WI38 (cell line): Measurements from ENCODE around the gene PRR14.

Source experiments
- H3K4me3 ChIP-seq: 2 replicates; pipeline ENCODE4 v1.5.1; 2011; ENCODE audit warnings: low read depth, mild to moderate bottlenecking, control low read depth, low read length
- TF ChIP-seq, protein P1 (sequence below): IDR thresholded peaks from 2 replicates; pipeline ENCODE4 v1.5.1; 2012; ENCODE audit warnings: low read depth, mild to moderate bottlenecking, control low read depth, low read length

PRR14 gene

DNA sequence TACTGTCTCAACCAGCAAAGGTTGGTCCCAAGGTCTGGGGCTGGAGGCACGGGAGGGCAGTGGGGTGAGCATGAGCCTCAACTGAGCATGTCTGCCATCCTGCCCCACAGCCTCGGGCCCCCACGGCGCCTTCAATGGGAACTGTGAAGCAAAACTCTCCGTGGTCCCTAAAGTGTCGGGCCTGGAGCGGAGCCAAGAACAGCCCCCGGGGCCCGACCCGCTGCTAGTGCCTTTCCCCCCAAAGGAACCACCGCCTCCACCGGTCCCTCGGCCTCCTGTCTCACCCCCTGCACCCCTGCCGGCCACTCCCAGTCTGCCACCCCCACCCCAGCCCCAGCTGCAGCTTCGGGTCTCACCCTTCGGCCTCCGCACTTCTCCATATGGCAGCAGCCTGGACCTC is 11.7 kb downstream of the PRR14 start:
- TF ChIP-seq, protein P1, sequence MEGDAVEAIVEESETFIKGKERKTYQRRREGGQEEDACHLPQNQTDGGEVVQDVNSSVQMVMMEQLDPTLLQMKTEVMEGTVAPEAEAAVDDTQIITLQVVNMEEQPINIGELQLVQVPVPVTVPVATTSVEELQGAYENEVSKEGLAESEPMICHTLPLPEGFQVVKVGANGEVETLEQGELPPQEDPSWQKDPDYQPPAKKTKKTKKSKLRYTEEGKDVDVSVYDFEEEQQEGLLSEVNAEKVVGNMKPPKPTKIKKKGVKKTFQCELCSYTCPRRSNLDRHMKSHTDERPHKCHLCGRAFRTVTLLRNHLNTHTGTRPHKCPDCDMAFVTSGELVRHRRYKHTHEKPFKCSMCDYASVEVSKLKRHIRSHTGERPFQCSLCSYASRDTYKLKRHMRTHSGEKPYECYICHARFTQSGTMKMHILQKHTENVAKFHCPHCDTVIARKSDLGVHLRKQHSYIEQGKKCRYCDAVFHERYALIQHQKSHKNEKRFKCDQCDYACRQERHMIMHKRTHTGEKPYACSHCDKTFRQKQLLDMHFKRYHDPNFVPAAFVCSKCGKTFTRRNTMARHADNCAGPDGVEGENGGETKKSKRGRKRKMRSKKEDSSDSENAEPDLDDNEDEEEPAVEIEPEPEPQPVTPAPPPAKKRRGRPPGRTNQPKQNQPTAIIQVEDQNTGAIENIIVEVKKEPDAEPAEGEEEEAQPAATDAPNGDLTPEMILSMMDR = no peak
- H3K4me3 ChIP-seq = no peak overlapping the region

DNA sequence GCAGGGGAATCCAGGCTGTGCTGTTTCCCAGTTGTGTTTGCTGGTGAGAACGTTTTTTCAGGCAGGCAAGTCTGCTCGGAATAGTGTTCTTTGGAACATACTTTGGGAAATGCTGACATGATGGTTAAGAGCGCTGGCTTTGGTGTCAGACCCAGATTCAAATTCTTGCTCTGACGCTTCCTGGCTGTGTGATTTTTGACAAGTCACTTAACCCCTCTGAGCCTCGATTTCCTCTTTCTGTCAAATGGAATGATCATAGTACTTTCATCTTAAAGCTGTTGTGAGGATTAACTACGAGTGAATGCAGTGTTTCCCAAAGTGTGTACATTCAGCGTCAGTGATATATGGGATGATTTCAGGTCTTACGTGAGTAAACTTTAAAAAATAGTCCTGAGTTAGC is 12.3 kb downstream of the PRR14 start:
- TF ChIP-seq, protein P1 = no peak
- no peak overlapping the region for H3K4me3 ChIP-seq

DNA sequence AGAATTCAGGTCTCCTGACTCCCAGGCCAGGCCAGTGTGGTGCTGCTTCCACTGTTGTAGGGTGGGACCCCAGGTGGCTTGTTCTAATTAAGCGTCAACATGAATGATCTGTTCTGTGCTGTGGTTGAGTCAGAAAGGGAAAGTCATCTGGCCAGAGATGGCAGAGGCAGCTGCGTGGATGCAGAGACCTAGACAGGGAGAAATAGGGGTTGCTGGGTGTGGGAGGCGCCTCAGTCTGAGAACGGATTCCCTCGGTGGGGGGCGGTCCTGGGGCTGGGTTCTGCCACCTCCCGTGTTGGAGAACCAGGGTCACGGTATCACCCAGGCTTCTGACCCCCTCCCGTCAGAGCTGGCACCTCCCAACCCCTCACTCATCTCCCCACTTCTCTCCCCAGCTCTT is 13.1 kb downstream of the PRR14 start:
- TF ChIP-seq, protein P1 = no peak
- H3K4me3 ChIP-seq = no peak overlapping the region

DNA sequence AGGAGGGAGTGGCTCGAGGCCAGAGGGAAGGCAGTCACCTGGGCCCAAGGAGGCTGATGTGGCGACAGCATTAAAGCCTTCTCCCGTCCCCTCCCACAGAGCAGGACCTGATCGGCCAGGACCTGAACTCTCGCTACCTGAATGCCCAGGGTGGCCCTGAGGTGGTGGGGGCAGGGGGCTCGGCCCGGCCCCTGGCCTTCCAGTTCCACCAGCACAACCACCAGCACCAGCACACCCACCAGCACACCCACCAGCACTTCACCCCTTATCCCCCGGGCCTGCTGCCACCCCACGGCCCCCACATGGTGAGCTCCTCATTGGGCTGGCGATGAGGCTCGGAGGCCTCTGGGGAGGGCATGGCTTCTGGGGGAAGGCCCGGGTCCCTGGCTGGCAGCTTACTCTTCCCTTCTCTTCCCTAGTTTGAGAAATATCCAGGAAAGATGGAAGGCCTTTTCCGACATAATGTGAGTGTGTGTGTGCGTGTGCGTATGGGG is 13.9 kb downstream of the PRR14 start:
- TF ChIP-seq, protein P1 = no peak
- no peak overlapping the region for H3K4me3 ChIP-seq

DNA sequence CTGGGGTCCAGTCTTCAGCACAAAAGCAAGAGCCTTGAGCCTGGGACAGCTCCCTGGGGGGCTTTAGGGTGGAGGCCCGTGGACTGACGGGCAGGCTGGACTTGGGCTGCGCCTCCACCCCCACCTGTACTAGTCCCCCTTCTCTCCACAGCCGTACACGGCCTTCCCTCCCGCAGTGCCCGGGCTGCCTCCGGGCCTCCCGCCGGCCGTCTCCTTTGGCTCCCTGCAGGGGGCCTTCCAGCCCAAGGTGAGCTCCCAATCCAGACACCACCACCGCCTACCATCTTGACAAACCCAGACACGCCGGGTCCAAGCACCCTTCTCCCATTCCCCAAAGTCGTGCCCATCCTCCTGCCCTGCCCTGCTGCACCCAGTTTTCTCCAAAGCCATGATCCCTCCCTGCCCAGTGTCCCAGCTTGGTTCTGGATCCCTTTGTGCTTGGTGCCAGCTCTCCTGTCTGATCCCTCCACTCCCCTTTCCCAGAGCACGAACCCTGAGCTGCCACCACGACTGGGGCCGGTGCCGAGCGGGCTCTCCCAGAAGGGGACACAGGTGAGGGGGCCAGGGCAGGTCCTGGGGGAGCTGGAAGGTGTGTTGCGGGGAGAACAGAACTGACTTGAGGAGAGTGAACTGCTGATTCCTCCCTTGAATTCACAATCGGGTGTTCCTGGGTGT is 14.5 kb downstream of the PRR14 start:
- TF ChIP-seq, protein P1 = no peak

DNA sequence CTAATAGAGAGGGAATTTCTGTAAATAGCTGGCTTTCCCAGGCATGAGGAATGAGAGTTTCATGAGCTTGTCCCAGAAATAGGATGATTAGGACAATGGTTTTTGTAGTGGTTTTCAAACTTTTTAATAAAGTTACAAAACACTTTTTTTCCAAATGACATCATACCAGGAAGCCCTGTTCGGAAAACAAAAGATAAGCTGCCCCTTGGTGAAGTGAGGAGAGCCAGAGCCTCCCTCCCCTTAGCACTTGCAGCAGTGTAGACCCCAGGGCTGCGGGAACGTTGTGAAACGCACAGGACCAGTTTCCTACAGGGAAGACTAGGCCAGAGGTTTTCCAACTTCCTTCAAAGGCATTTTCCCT is 15.1 kb downstream of the PRR14 start:
- no peak overlapping the region for H3K4me3 ChIP-seq
- TF ChIP-seq, protein P1 = no peak

More for the DNA sequence above, 14.5 kb downstream of the PRR14 start:
- H3K4me3 ChIP-seq = no peak overlapping the region

DNA sequence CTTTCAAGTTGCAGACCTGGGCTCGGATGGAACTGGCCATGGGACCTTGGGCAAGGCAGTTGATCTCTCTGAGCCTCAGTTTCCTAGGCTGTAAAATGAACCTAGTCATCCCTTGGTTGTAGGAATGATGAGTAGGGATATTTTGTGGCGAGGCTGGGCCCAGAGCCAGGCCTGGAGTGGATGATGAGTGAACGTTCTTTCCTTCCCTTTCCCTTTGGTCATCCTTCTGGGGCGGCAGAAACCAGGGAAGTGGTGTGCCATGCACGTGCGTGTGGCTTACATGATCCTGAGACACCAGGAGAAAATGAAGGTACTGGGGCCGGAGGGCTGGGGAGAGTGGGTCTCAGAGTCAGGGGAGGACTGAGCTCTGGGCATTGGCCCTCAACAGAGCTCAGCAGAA is 15.9 kb downstream of the PRR14 start:
- H3K4me3 ChIP-seq = no peak overlapping the region
- TF ChIP-seq, protein P1 = no peak
